Measurements from ENCODE around the gene ZFAND2A. TPM values are rescaled to one million over a fixed set of nuclear protein-coding genes. Genes with fewer than 3 reads are reported as not detected.
A peak's percentile ranks its signal among the peaks of the same experiment; 100 is the strongest.

Gene ZFAND2A
- total RNA-seq, 1 experiment from 2014 or later: 51.2 TPM

- CTCF ChIA-PET: interaction anchor here (0.6 to 2.6 kb wide), 18 partner anchors 9 to 1159 kb away, joined by 3 to 27 read pairs (median 4); partner anchors contain the start of gene GPER1
- H3K36me3 Mint-ChIP-seq (ENCODE audit: insufficient read depth, unreplicated experiment): peaks cover 13% of the 10 kb centered on the region
- H3K27me3 Mint-ChIP-seq (ENCODE audit: unreplicated experiment): peaks cover 50% of the 10 kb centered on the region
- peak; percentile 95 for DNase-seq
- no TSS peak for BruUV-seq (replicated peaks)
- H3K4me3 Mint-ChIP-seq (ENCODE audit: low read depth, unreplicated experiment): peak overlapping the region; percentile 59
- H3K9me3 Mint-ChIP-seq (ENCODE audit: low read depth, unreplicated experiment): no peaks in the 10 kb centered on the region
- TF ChIP-seq, protein P1, sequence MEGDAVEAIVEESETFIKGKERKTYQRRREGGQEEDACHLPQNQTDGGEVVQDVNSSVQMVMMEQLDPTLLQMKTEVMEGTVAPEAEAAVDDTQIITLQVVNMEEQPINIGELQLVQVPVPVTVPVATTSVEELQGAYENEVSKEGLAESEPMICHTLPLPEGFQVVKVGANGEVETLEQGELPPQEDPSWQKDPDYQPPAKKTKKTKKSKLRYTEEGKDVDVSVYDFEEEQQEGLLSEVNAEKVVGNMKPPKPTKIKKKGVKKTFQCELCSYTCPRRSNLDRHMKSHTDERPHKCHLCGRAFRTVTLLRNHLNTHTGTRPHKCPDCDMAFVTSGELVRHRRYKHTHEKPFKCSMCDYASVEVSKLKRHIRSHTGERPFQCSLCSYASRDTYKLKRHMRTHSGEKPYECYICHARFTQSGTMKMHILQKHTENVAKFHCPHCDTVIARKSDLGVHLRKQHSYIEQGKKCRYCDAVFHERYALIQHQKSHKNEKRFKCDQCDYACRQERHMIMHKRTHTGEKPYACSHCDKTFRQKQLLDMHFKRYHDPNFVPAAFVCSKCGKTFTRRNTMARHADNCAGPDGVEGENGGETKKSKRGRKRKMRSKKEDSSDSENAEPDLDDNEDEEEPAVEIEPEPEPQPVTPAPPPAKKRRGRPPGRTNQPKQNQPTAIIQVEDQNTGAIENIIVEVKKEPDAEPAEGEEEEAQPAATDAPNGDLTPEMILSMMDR (IDR thresholded peaks at IDR 0.05; ENCODE audit: unreplicated experiment): peak; percentile 98
- peaks cover 15% of the 10 kb centered on the region for H3K4me1 Mint-ChIP-seq (ENCODE audit: low read depth, unreplicated experiment)
- peak overlapping the region; percentile 40 for H3K27ac Mint-ChIP-seq (ENCODE audit: unreplicated experiment)
- intact Hi-C loops (cut with micrococcal nuclease; ENCODE audit: unreplicated experiment): loop anchor here (2.0 kb wide), 2 partner anchors 86 to 184 kb away; no protein-coding TSS in a partner anchor
Measured at GRCh38 chr7:1176891-1177373, 16.9 kb upstream of the ZFAND2A start.

GRCh38 chr7:1175967-1176851 lies 16.2 kb upstream of the ZFAND2A start:
- intact Hi-C loops (cut with micrococcal nuclease; ENCODE audit: unreplicated experiment): loop anchor here (2.0 kb wide), 2 partner anchors 85 to 183 kb away; no protein-coding TSS in a partner anchor
- TF ChIP-seq, protein P1 (IDR thresholded peaks at IDR 0.05; ENCODE audit: unreplicated experiment): peak; percentile 99
- CTCF ChIA-PET: interaction anchor here (0.6 to 2.6 kb wide), 22 partner anchors 8 to 298 kb away, joined by 3 to 27 read pairs (median 3); partner anchors contain the start of gene GPER1
- H3K9me3 Mint-ChIP-seq (ENCODE audit: low read depth, unreplicated experiment): no peaks in the 10 kb centered on the region
- BruUV-seq (replicated peaks): no TSS peak
- H3K4me3 Mint-ChIP-seq (ENCODE audit: low read depth, unreplicated experiment): peak overlapping the region; percentile 59
- peaks cover 13% of the 10 kb centered on the region for H3K36me3 Mint-ChIP-seq (ENCODE audit: insufficient read depth, unreplicated experiment)
- peaks cover 15% of the 10 kb centered on the region for H3K4me1 Mint-ChIP-seq (ENCODE audit: low read depth, unreplicated experiment)
- H3K27me3 Mint-ChIP-seq (ENCODE audit: unreplicated experiment): peaks cover 48% of the 10 kb centered on the region
- peak; percentile 98 for DNase-seq
- H3K27ac Mint-ChIP-seq (ENCODE audit: unreplicated experiment): peak overlapping the region; percentile 40

GRCh38 chr7:1175597-1175966 lies 15.6 kb upstream of the ZFAND2A start:
- Mint-ChIP-seq H3K4me1 (ENCODE audit: low read depth, unreplicated experiment) (peaks cover 15% of the 10 kb centered on the region), H3K27me3 (ENCODE audit: unreplicated experiment) (peaks cover 41% of the 10 kb centered on the region), H3K4me3 (ENCODE audit: low read depth, unreplicated experiment) (peak overlapping the region; percentile 59), H3K9me3 (ENCODE audit: low read depth, unreplicated experiment) (no peaks in the 10 kb centered on the region), H3K27ac (ENCODE audit: unreplicated experiment) (peak overlapping the region; percentile 40), H3K36me3 (ENCODE audit: insufficient read depth, unreplicated experiment) (peaks cover 13% of the 10 kb centered on the region)
- DNase-seq: no peak
- BruUV-seq (replicated peaks): no TSS peak
- TF ChIP-seq, protein P1 (IDR thresholded peaks at IDR 0.05; ENCODE audit: unreplicated experiment): no peak
- CTCF ChIA-PET: interaction anchor here (0.6 to 2.6 kb wide), 13 partner anchors 11 to 299 kb away, joined by 3 to 27 read pairs (median 4); a partner anchor contains a TSS
- intact Hi-C loops (cut with micrococcal nuclease; ENCODE audit: unreplicated experiment): no loop called here

GRCh38 chr7:1174881-1175596 lies 15.0 kb upstream of the ZFAND2A start:
- H3K4me1 Mint-ChIP-seq (ENCODE audit: low read depth, unreplicated experiment): peaks cover 15% of the 10 kb centered on the region
- no peak overlapping the region for H3K4me3 Mint-ChIP-seq (ENCODE audit: low read depth, unreplicated experiment)
- H3K9me3 Mint-ChIP-seq (ENCODE audit: low read depth, unreplicated experiment): no peaks in the 10 kb centered on the region
- no peak overlapping the region for H3K27ac Mint-ChIP-seq (ENCODE audit: unreplicated experiment)
- TF ChIP-seq, protein P1 (IDR thresholded peaks at IDR 0.05; ENCODE audit: unreplicated experiment): no peak
- intact Hi-C loops (cut with micrococcal nuclease; ENCODE audit: unreplicated experiment): no loop called here
- peaks cover 15% of the 10 kb centered on the region for H3K36me3 Mint-ChIP-seq (ENCODE audit: insufficient read depth, unreplicated experiment)
- CTCF ChIA-PET: interaction anchor here (0.6 to 2.6 kb wide), 5 partner anchors 37 to 273 kb away, joined by 3 to 27 read pairs (median 5); a partner anchor contains a TSS
- peaks cover 36% of the 10 kb centered on the region for H3K27me3 Mint-ChIP-seq (ENCODE audit: unreplicated experiment)
- no TSS peak for BruUV-seq (replicated peaks)
- DNase-seq: no peak
